ENCODE measurements around the gene TFCP2. TPM values are rescaled to one million over a fixed set of nuclear protein-coding genes. Genes with fewer than 3 reads are reported as not detected.
A peak's percentile ranks its signal among the peaks of the same experiment; 100 is the strongest.

Gene TFCP2
- total and polyA plus RNA-seq, 10 donors = 10.2 to 33.1 (median 24.0) TPM

- H3K9me3 ChIP-seq = no peaks in the 10 kb centered on the region
- H3K27ac ChIP-seq = peak overlapping the region; percentile 90 to 99 (median 96)
- H3K4me3 ChIP-seq = peak overlapping the region; percentile 67 to 87 (median 71)
- DNase-seq = no peak
- no peak for TF ChIP-seq POLR2AphosphoS5 (IDR thresholded peaks at IDR 0.05)
- TF ChIP-seq CTCF (IDR thresholded peaks at IDR 0.05 in 8 of 11, conservative IDR thresholded peaks at IDR 0.05 in 3 of 11) = no peak
- no peak for TF ChIP-seq POLR2A (IDR thresholded peaks at IDR 0.05)
- intact Hi-C loops (cut with DNase I; ENCODE audit: low total_unique reads) = no loop called here
- peaks cover 6 to 30% (median 26%) of the 10 kb centered on the region in 6 donors for H3K4me1 ChIP-seq
- 36 to 70% (median 58%) methylated on average over 7 of the region's 7 CpGs for WGBS, 5 donors
- H3K36me3 ChIP-seq = peaks cover 0 to 11% (median 0%) of the 10 kb centered on the region in 6 donors
- H3K27me3 ChIP-seq (replicated peaks in 1 of 7) = no peaks in the 10 kb centered on the region
Observed at GRCh38 chr12:51216642-51217041, 43.7 kb upstream of the TFCP2 start.

- no peaks in the 10 kb centered on the region for H3K9me3 ChIP-seq
- H3K27ac ChIP-seq = no peak overlapping the region
- no peak overlapping the region for H3K4me3 ChIP-seq
- no peak for DNase-seq
- H3K27me3 ChIP-seq (replicated peaks in 1 of 7) = no peaks in the 10 kb centered on the region
- peaks cover 0 to 18% (median 0%) of the 10 kb centered on the region in 6 donors for H3K36me3 ChIP-seq
- peaks cover 6 to 30% (median 26%) of the 10 kb centered on the region in 6 donors for H3K4me1 ChIP-seq
- intact Hi-C loops (cut with DNase I; ENCODE audit: low total_unique reads) = no loop called here
- TF ChIP-seq POLR2AphosphoS5 (IDR thresholded peaks at IDR 0.05) = no peak
- TF ChIP-seq CTCF (IDR thresholded peaks at IDR 0.05 in 8 of 11, conservative IDR thresholded peaks at IDR 0.05 in 3 of 11) = no peak
- TF ChIP-seq POLR2A (IDR thresholded peaks at IDR 0.05) = no peak
- WGBS, 5 donors = 95 to 98% (median 96%) methylated on average over 5 of the region's 5 CpGs
Observed at GRCh38 chr12:51214895-51215294, 42.0 kb upstream of the TFCP2 start.

- Histone ChIP-seq H3K4me1 (peaks cover 0 to 4% (median 0%) of the 10 kb centered on the region in 6 donors), H3K27ac (no peak overlapping the region), H3K4me3 (no peak overlapping the region), H3K27me3 (replicated peaks in 1 of 7) (no peaks in the 10 kb centered on the region), H3K9me3 (no peaks in the 10 kb centered on the region), H3K36me3 (peaks cover 0 to 27% (median 0%) of the 10 kb centered on the region in 6 donors)
- 67 to 84% (median 77%) methylated on average over 2 of the region's 2 CpGs for WGBS, 5 donors
- intact Hi-C loops (cut with DNase I; ENCODE audit: low total_unique reads) = no loop called here
- DNase-seq = no peak
- no peak for TF ChIP-seq CTCF (IDR thresholded peaks at IDR 0.05 in 8 of 11, conservative IDR thresholded peaks at IDR 0.05 in 3 of 11)
Observed at GRCh38 chr12:51210690-51211395, 37.9 kb upstream of the TFCP2 start.

- no peaks in the 10 kb centered on the region for H3K9me3 ChIP-seq
- no peak for TF ChIP-seq POLR2A (IDR thresholded peaks at IDR 0.05)
- peaks cover 0 to 25% (median 0%) of the 10 kb centered on the region in 6 donors for H3K36me3 ChIP-seq
- no peaks in the 10 kb centered on the region for H3K4me1 ChIP-seq
- H3K27ac ChIP-seq = no peak overlapping the region
- intact Hi-C loops (cut with DNase I; ENCODE audit: low total_unique reads) = no loop called here
- H3K4me3 ChIP-seq = no peak overlapping the region
- 93 to 98% (median 96%) methylated on average over 2 of the region's 2 CpGs for WGBS, 5 donors
- no peaks in the 10 kb centered on the region for H3K27me3 ChIP-seq (replicated peaks in 1 of 7)
- no peak for DNase-seq
Observed at GRCh38 chr12:51209259-51209658, 36.3 kb upstream of the TFCP2 start.
